DMS79 (cell line): ENCODE measurements around the gene PLPP3.

Source experiments
- DNase-seq: peaks from one replicate; lab custom pipeline; 2025; lab: John Stamatoyannopoulos, UW

PLPP3 gene

GRCh38 chr1:56547977-56548376, 31.4 kb downstream of the PLPP3 start:
- no peak for DNase-seq

GRCh38 chr1:56547473-56547872, 31.9 kb downstream of the PLPP3 start:
- no peak for DNase-seq

- DNase-seq = no peak
These were observed 33.7 kb downstream of the PLPP3 start for GRCh38 chr1:56545711-56546110.

GRCh38 chr1:56543783-56544612, 35.4 kb downstream of the PLPP3 start:
- no peak for DNase-seq

- DNase-seq = no peak
These were observed 36.7 kb downstream of the PLPP3 start for GRCh38 chr1:56542651-56543050.

- no peak for DNase-seq
These were observed 38.0 kb downstream of the PLPP3 start for GRCh38 chr1:56541408-56541807.

- DNase-seq = no peak
These were observed 38.9 kb downstream of the PLPP3 start for GRCh38 chr1:56540467-56540866.

GRCh38 chr1:56539520-56539931, 39.8 kb downstream of the PLPP3 start:
- DNase-seq = no peak

GRCh38 chr1:56538532-56538931, 40.8 kb downstream of the PLPP3 start:
- DNase-seq = no peak

- DNase-seq = no peak
These were observed 41.7 kb downstream of the PLPP3 start for GRCh38 chr1:56537660-56538059.

- no peak for DNase-seq
These were observed 43.4 kb downstream of the PLPP3 start for GRCh38 chr1:56535939-56536338.

GRCh38 chr1:56535362-56535761, 44.0 kb downstream of the PLPP3 start:
- no peak for DNase-seq

GRCh38 chr1:56534130-56534651, 45.2 kb downstream of the PLPP3 start:
- no peak for DNase-seq

GRCh38 chr1:56533621-56534020, 45.7 kb downstream of the PLPP3 start:
- no peak for DNase-seq

- DNase-seq = no peak
These were observed 46.2 kb downstream of the PLPP3 start for GRCh38 chr1:56533197-56533596.

- no peak for DNase-seq
These were observed 47.0 kb downstream of the PLPP3 start for GRCh38 chr1:56532350-56532683.

- peak; percentile 55 for DNase-seq
These were observed 47.6 kb downstream of the PLPP3 start for GRCh38 chr1:56531624-56532349.

GRCh38 chr1:56529801-56530200, 49.6 kb downstream of the PLPP3 start:
- no peak for DNase-seq

- DNase-seq = peak; percentile 82
These were observed 51.6 kb downstream of the PLPP3 start for GRCh38 chr1:56527548-56528302.

GRCh38 chr1:56526571-56527174, 52.7 kb downstream of the PLPP3 start:
- no peak for DNase-seq

- no peak for DNase-seq
These were observed 53.8 kb downstream of the PLPP3 start for GRCh38 chr1:56525489-56526041.

GRCh38 chr1:56524263-56524662, 55.1 kb downstream of the PLPP3 start:
- no peak for DNase-seq
